HG03060 (cell line): Measurements from ENCODE around the gene GATB.

ENCODE experiments used
- ATAC-seq: cut with Tn5 transposase; IDR thresholded peaks from one replicate; pipeline ENCODE4 v1.9.1; 2021; ENCODE audit warnings: low read depth, moderate number of reproducible peaks; ENCODE audit not compliant: unreplicated experiment

Gene GATB

GRCh38 chr4:151626228-151626627 is 134.6 kb downstream of the GATB start:
- no peak for ATAC-seq

- no peak for ATAC-seq
These were observed 135.9 kb downstream of the GATB start for GRCh38 chr4:151624626-151625565.
